NK-92 treated with Interleukin-12 subunit alpha and Interleukin-12 subunit beta, amount 100 ng/mL, for 24 hours (cell line): ENCODE measurements around the gene MBOAT7.

Experiments
- DNase-seq: peaks from one replicate; lab custom pipeline; 2025; lab: John Stamatoyannopoulos, UW

The MBOAT7 gene

DNA sequence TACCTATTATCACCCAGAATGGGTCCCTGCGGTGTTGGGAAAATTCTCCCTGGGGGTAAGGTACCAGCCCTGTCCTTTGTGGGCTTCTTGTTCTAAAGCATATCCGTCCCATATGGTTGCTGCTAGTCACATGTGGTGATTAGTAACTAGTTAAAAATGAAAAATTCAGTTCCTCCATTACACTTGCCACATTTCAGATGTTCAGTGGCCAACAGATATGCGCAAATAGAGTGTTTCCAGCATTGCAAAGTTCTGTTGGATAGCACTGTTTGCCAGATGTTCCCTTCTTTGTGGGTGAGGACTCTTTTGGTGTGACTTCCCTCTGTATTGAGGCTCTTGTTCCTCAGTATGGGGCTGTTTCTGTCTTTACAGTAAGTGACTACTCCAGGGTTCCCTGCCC, 48.0 kb downstream of the MBOAT7 start:
- DNase-seq: no peak

DNA sequence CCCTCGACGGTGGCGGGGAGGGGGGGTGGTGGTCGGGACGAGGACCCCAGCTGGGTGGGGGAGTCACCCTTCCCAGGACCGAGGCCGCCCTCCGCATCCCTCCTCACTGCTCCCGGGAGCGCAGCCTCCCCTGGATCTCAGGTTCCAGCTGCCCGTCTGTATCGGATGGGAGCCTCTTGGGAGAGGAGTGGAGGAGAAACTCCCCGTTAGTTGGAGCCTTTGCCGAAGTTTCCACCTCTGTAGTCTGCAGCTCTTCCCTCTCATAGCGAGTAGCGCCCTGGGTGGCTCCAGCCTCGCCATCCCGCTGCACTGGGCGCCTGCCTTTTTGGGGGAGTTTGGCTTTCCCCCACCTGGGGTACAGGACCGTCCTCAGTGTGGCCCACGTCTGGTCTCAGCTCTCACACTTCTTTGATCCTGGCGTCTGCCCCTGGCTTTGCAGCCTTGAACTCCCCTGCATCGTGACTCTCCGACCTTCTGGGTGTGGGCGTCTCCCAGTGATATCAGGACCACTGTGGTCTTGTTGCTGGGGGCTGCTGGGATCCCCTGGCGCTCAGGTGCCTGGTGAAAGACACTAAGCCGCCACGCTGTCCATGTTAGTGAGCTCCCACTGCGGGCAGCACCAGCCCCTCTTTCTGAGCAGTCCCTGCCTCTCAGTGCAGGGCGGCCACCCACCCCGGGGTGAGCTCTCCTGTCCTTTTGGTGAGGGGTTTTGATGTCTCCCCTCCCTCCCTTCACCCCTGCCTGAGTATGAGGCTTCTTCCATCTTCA, 50.7 kb downstream of the MBOAT7 start:
- DNase-seq: no peak

DNA sequence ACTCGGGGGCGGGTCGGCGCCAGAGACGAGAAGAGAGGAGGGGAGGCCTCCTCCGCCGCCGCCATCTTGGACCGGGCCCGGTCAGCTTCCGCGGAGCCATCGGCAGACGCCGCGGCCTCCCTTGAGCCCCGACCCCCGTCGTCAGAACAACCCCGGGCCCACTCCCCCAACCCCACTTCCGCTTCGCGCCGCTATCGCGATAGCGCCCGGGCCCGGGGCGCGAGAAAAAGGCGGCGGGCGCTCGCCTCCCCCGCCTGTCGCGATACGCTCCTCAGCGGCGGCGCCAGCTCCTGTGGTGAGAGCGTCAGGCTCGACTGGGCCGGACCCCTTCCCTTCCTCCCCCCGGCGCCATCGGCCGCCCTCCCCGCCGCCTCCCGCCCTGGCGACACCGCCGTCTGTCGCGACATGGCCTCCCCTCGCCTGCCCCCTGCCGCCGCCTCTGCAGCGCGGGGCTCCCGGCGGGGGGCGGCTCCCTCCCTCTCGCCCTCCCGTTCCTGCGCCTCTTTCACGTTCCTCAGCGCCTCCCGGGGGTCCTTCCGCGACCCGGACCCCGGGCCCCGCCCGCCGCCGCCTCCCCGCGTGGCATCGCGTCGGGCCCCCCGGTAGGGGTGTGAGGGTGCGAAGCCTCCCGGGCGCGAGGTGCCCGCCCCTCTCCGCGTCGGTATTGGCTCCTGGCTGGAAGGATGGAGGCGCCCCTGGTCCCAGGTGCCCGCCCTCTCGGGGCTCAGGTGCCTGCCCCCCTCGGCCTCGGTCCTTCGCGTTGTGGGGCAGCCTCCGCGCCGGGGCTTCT, 51.5 kb downstream of the MBOAT7 start, which contains the start of gene CNOT3:
Gene CNOT3 (plus strand): TSS at position 64 of the 790 bp plus-strand sequence. CDS start 5,217 bp downstream, outside the sequence.
- no peak for DNase-seq

DNA sequence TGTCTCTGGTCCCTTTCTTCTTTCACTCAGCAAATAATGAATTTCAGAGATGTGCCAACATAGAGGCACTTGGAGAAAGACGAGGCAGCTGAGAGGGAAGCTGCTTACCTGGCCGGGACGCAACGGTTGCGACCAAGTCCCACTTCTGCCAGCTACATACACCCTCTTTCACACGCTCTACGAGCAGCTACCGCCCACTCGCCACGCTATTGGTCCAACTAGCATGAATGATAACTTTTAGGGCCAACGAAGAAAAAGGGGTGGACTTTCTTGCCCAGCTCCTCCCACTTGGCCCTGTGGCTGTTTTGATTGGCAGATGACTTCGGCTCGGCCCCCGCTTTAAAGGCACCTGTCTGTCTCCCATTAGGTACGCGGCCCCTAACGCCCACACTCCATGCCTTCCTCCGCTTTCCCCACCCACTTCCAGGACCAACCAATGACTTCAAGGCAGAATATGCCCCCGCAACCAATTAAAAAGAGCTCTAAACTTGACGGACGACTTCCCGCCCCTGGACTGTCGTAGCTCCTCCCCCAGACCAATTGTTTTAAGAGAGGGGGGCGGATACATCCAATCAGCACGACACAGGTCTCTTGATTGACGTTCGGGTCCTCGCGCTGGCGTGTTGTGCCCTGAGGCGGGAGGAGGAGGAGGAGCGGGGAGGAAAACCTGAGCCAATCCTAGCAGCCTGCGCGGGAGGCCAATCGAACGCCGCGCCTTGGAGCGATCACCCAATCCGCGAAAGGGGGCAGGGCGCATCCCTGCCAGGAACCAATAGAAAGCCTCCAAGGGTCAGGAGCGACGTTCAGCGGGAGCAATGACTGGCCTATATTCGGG, 52.3 kb downstream of the MBOAT7 start:
- DNase-seq: peak; percentile 100

DNA sequence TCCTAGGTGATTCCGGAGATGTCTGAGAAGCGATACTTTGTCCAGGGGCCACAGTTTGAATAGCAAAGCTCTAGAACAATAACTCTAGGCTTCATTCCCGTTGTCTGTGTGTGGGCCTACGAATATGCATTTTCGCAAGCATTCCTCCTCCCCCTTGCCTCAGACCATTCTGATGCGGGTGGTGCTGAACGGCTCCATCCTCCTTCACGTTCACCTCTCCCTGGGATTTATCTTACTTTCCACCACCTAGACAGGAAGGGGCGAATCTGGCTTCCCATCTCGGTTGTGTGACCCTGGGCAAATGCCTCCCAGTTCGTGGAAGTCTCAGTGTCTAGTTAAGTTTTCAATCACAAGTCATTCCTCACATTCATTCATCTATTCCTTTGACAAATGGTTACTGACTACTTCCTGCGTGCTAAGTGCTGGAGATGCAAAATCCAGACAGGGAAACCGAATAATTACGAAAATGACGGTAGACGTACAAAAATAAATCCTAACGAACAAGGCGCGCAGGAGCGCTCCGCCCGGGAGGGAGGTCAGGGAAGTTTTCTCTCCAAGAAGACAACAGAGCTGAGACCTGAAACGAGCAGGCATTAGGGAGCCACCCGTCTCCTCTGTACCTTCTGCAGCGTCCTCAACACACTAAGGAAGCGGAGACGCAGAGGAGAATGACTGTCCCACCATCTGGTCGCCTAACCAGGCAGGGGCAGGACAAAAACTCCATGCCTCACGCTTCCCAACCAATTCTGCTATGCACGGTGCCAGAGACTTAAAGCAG, 53.1 kb downstream of the MBOAT7 start:
- no peak for DNase-seq

DNA sequence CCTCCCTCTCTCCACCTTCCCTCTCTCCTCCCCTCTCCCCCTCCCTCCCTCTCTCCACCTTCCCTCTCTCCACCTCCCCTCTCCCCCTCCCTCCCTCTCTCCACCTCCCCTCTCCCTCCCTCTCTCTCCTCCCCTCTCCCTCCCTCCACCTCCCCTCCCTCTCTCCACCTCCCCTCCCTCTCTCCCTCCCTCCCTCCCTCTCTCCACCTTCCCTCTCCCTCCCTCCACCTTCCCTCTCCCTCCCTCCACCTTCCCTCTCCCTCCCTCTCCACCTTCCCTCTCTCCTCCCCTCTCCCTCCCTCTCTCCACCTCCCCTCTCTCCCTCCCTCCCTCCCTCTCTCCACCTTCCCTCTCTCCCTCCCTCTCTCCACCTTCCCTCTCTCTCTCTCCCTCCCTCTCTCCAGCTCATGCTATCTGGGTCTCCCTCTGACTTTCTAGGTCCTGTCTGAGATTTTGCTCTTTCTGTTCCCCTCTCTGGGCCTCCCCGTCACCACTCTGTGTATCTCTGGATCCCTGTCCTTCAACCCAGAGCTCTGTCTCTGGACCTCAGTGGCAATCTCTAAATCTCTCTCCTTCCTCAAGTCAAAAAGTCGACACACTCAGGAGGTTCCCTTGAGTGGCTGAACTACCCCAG, 55.3 kb downstream of the MBOAT7 start:
- DNase-seq: no peak

DNA sequence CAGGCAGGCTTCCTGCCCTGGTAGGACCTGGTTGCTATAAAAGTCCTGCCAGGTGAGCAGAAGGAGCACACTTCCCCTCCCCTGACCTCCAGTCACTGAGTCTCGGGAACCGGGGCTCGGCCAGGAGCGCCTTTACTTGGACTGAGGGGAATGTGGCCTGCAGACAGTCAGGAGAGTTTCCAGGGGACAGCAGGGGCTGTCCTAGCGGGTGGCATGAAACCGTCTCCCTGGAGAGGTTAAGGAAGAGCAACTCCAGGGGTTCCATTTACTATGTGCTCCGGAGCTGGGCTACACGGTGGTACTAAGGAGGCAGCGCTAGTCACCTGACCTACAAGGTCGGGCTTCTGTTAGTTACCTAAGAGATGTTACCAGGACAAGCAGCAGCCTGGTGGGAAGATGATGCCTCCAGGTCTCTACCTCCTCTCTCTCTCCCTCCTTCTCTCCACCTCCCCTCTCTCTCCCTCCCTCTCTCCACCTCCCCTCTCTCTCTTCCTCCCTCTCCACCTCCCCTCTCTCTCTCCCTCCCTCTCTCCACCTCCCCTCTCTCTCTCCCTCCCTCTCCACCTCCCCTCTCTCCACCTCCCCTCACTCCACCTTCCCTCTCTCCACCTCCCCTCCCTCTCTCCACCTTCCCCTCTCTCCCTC, 55.9 kb downstream of the MBOAT7 start:
- DNase-seq: no peak

DNA sequence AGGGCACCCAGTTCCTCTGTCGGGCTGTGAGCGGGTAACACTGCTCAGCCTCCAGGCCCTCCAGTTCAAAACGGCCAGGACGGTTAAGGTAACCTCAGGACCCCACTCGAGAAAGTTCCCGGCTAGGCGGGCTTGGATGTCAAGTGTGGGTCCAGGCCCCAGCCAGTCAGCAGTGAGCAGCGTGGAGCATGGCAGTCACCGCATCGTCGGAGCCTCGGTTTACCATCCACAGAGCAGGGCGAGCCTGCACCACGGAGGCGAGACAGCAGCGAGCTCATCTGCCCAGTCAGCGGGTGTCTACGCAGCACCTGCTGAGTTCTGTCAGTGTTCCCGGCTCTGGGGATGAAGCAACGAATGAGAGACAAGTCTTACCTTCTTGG, 59.8 kb downstream of the MBOAT7 start:
- no peak for DNase-seq

DNA sequence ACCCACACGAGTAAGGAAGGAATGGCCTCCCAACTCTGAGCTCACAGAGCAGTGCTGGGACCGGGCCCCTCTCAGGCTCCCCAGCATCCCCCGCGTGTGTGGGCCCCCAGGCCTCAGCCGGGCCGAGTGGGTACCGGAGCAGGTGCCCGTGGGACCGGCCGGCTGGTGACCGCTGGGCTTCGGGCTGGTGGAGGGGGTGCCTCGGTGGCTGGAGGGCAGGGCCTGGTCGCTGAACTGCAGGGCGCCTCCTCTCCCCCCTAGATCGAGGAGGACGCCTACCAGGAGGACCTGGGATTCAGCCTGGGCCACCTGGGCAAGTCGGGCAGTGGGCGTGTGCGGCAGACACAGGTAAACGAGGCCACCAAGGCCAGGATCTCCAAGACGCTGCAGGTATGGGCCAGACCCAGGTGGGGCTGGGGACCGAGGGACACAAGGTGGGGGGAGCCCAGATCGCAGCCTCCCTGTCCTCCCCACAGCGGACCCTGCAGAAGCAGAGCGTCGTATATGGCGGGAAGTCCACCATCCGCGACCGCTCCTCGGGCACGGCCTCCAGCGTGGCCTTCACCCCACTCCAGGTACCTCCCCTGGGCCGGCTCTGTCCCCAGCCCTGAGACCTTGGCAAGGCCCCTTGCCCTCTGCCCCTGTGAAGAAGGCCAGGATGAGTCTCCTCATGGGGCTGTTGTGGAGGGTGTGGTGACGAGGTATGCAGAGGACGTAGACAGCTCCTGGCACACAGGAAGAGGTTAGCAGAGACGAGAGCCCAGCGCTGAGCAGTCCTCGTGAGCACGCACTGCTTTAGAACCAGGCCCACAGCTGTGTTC, 60.4 kb downstream of the MBOAT7 start:
- DNase-seq: no peak

DNA sequence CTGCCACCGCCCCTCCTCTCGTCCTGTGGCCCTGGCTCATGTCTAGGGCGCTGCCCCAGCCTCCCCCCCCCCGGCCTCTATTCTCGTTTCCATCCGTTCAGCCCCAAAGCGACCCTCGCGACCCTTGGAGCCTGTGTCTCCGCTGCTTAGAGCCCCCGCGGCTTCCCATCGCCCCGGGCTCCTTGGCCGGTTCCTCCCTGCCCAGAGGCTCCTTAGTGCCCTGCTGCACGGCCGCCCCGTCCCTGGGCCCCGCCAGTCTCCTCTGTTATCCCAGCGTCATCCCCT, 61.0 kb downstream of the MBOAT7 start:
- no peak for DNase-seq

DNA sequence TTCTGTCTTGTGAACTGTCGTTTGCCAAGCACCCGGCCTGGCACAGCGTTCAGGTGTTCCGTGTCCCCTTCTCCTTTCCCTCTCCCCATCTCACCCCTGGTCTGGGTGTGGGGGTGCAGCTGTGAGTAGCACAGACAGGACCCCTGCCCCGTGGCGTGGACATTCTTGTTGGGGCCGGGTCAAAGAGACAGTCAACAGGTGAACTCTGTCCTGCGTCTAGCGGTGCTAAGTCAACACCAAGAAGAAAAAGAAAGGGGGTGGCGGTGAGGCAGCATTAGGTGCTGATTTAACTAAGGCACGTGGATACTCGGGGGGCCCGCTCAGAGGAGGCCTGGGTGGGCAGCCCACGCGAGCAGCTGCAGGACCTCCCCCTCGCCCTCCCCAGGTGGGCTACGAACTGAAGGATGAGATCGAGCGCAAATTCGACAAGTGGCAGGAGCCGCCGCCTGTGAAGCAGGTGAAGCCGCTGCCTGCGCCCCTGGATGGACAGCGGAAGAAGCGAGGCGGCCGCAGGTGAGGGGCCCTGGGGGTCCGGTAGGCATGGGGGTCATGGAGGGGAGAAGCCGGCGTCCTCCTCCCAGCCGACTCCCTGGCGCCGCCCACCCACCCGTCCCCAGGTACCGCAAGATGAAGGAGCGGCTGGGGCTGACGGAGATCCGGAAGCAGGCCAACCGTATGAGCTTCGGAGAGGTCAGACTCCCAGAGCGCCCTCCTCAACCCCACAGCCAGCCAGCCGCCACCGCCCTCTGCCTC, 61.5 kb downstream of the MBOAT7 start:
- DNase-seq: no peak

DNA sequence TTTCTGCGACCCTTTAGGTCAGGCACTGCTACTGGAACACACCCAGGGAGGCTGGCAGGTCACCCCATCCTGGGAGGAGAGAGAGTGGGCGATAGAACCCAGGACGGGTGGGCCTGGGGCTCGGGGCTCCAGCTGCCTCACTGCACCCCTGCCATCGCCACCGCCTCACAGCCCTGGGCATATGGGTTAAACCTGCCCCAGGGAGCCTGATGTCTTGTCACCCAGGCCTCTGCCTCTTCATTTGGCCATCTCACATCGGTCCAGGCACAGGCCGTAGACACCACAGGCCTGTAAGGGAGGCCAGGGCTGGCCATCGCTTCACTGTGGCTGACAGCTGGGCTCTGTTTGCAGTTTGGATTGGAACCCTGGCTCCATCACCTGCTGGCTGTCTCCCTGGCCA, 63.7 kb downstream of the MBOAT7 start:
- no peak for DNase-seq

DNA sequence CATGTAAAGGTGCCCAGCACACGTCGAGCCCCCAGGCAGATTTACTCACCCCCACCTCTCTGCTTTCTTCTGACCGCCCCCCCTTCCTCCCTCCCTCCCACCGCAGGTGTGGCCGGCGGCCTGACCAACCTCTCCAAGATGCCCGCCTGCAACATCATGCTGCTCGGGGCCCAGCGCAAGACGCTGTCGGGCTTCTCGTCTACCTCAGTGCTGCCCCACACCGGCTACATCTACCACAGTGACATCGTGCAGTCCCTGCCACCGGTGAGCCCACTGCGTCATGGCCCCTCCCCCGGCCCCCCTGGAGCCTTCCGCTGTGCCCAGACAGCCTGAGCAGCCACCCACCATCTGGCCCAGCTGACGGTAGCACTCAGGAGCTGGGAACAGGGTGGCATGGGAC, 65.0 kb downstream of the MBOAT7 start:
- DNase-seq: no peak

DNA sequence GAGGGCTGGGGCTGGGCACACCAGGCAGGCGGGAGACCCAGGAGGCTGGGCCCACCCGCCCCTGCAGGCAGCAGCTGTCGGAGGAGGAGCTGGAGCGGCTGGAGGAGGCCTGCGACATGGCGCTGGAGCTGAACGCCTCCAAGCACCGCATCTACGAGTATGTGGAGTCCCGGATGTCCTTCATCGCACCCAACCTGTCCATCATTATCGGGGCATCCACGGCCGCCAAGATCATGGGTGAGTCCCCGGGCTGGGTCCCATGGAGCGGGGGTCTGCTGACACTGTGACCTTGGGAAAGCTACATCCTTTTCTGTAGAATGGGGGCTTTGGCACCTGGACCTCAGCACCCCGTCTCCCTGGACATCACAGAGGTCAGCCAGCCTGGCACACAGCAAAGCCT, 65.7 kb downstream of the MBOAT7 start:
- no peak for DNase-seq
